Brain microvascular endothelial cell (primary cell): ENCODE data around the gene NUCKS1.
A peak's percentile ranks its signal among the peaks of the same experiment; 100 is the strongest.

Experiments
- DNase-seq: peaks from one replicate; pipeline ENCODE4 v3.0.0-alpha.2; 2020
- H3K27ac ChIP-seq: fragments of 250-450 bp; sonication (Bioruptor Pico); 2 replicates; pipeline ENCODE4 v1.5.1; 2020; ENCODE audit warnings: mild to moderate bottlenecking, moderate library complexity
- H3K27me3 ChIP-seq: fragments of 250-450 bp; sonication (Bioruptor Pico); replicated peaks from 2 replicates; pipeline ENCODE4 v1.5.1; 2020; ENCODE audit warnings: mild to moderate bottlenecking
- H3K36me3 ChIP-seq: fragments of 250-450 bp; sonication (Bioruptor Pico); replicated peaks from 2 replicates; pipeline ENCODE4 v1.5.1; 2020; ENCODE audit warnings: mild to moderate bottlenecking
- H3K4me3 ChIP-seq: 2 replicates; pipeline ENCODE4 v1.5.1; 2011; ENCODE audit warnings: low read depth, mild to moderate bottlenecking, control low read depth, low read length, moderate library complexity
- CTCF ChIP-seq: IDR thresholded peaks from 2 replicates; pipeline ENCODE4 v1.5.1; 2011; ENCODE audit warnings: low read depth, mild to moderate bottlenecking, moderate library complexity, low read length, control low read depth, inconsistent platforms; ENCODE audit errors: missing control alignments
- in situ Hi-C: cut with HindIII; loops from 2 replicates; pipeline ENCODE4 v1.10.0; 2017; ENCODE audit warnings: low sequenced_read_pairs, low pct_ligation_motif_present

Gene NUCKS1

GRCh38 chr1:205711105-205712048 is 38.6 kb downstream of the NUCKS1 start:
- Histone ChIP-seq H3K27ac (no peak overlapping the region), H3K4me3 (no peak overlapping the region), H3K36me3 (peaks cover 21% of the 10 kb centered on the region), H3K27me3 (no peaks in the 10 kb centered on the region)
- DNase-seq: peak; percentile 84
- peak; percentile 84 for TF ChIP-seq CTCF
- in situ Hi-C loops: loop anchor here (10.0 kb wide), 1 partner anchor 47 kb away; no protein-coding TSS in a partner anchor

DNA sequence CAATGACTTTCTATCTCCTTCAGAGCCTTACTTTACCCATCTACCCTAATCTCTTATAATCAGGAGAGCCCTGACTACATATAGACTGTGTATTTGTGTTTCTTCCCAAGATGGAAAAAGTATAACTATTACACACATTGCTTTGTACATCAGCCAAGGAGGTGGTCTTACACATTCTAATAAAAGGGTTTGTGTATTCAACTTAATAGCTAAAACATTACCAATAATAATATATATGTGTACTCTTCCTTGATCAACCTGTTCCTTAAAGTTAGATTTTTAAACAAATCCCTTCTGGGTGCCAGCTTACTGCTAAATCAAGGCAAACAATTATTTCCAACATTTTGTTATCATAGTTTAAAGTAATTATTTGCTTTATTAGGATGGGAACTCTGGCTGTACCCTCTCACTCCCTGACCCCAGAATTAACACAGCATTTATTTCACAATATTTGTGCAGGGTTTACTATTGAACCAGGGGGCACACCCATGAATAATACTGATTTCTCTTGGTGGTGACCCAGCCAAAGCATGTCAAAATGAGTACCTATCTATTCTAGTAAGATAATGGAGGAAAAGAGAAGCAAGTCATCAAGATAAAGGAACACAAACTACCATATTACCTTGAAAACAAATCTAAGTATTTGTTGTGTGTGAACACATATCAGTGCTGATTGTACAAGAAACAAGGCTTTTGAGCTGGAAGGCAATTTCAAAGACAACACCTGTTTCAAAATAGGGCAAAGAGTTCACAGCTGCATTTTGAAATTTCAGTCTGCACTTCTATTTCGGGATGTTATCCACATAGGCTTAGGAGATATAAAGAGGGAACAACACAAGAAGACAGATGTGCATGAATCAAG is 39.5 kb downstream of the NUCKS1 start:
- in situ Hi-C loops: loop anchor here (10.0 kb wide), 1 partner anchor 46 kb away; no protein-coding TSS in a partner anchor
- Histone ChIP-seq H3K27ac (no peak overlapping the region), H3K36me3 (peaks cover 16% of the 10 kb centered on the region), H3K27me3 (no peaks in the 10 kb centered on the region), H3K4me3 (no peak overlapping the region)
- no peak for TF ChIP-seq CTCF
- DNase-seq: no peak

DNA sequence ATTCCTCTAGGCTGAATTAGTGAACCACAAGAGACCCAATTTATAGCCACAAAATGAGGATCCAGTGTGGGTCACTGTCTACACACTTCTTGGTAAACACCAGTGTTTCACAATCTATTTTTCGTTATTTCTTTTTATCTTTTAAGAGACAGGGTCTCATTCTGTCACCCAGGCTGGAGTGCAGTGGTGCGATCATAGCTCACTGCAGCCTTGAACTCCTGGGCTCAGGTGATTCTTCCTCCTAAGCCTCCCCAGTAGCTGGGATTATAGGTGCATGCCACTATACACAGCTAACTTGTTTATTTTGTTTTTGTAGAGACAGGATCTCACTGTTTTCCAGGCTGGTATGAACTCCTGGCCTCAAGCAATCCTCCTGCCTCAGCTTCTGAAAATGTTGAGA is 40.3 kb downstream of the NUCKS1 start:
- no peak for DNase-seq
- Histone ChIP-seq H3K27me3 (no peaks in the 10 kb centered on the region), H3K4me3 (no peak overlapping the region), H3K27ac (no peak overlapping the region), H3K36me3 (peaks cover 11% of the 10 kb centered on the region)
- no peak for TF ChIP-seq CTCF
- in situ Hi-C loops: loop anchor here (10.0 kb wide), 1 partner anchor 45 kb away; no protein-coding TSS in a partner anchor

GRCh38 chr1:205709059-205709398 is 41.0 kb downstream of the NUCKS1 start:
- DNase-seq: peak; percentile 72
- no peak for TF ChIP-seq CTCF
- in situ Hi-C loops: no loop called here
- H3K4me3 ChIP-seq: no peak overlapping the region
- H3K27me3 ChIP-seq: no peaks in the 10 kb centered on the region
- peaks cover 11% of the 10 kb centered on the region for H3K36me3 ChIP-seq
- no peak overlapping the region for H3K27ac ChIP-seq

DNA sequence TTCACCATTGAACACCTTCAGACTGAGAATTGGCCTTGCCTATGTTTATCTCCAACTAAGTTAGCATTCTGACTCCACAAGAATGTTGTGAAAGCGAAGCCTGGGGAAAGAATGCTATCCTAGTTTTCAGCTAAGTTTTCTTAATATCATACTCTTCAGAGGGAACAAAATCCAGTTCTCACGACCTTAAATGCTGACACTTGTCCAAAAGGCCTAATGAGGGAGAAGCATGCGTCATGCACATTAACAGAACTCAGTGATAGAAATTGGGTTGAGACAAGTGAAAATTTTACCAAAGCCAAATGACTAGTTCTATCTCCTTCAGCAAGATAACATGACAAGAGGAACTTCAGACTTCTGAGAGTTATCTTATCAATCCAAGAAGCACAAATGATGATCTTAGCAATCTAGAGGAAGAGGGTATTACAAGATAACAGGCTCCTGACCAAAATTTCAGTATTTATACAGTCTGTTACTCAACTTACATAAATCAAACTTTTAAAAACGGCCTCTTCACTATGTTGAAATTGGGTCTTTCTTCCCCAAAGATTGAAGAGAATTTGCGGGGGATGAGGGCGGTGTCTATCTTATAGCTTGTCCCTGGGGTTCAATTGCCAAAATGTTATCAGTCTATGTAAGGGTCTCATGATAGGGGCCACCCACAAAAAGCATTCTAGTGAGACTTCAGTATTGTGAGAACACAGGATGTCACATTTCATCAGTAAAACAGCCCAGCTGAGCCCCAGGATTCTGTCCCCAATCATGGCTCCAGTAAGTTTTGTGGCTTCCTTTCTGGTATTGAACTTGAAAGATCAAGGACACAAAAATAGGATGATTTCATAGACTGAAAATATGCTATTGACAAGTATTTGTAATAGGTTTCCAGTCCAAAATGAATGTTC is 43.1 kb downstream of the NUCKS1 start:
- peaks cover 9% of the 10 kb centered on the region for H3K36me3 ChIP-seq
- no peak overlapping the region for H3K27ac ChIP-seq
- no peaks in the 10 kb centered on the region for H3K27me3 ChIP-seq
- no peak for TF ChIP-seq CTCF
- no peak for DNase-seq
- no peak overlapping the region for H3K4me3 ChIP-seq
- in situ Hi-C loops: no loop called here
